GM18520 (cell line): ENCODE measurements around the gene TNS4.
"Not testable (repeated sequence)": the region's sequence is repeated elsewhere in the genome, so short reads cannot be mapped to it uniquely, and the experiment has no call there.

Source experiments
- ATAC-seq: cut with Tn5 transposase; IDR thresholded peaks from one replicate; pipeline ENCODE4 v1.9.1; 2021; ENCODE audit not compliant: unreplicated experiment

Gene TNS4

GRCh38 chr17:40501499-40501911 is at the start of gene TNS4:
TNS4 (minus strand) TSS chr17:40501623; CDS start chr17:40496425, 5,198 bp downstream.
- no peak for ATAC-seq

GRCh38 chr17:40550608-40551007 is 49.2 kb upstream of the TNS4 start:
- ATAC-seq = no peak

- no peak for ATAC-seq
Measured at GRCh38 chr17:40548982-40549685, 47.7 kb upstream of the TNS4 start.

- no peak for ATAC-seq
Measured at GRCh38 chr17:40548491-40548981, 47.1 kb upstream of the TNS4 start.

- ATAC-seq = no peak
Measured at GRCh38 chr17:40547785-40548478, 46.5 kb upstream of the TNS4 start.

- ATAC-seq = no peak
Measured at GRCh38 chr17:40547079-40547784, 45.8 kb upstream of the TNS4 start.

GRCh38 chr17:40546497-40546896 is 45.1 kb upstream of the TNS4 start:
- not testable (repeated sequence) for ATAC-seq

- ATAC-seq = no peak
Measured at GRCh38 chr17:40545660-40546059, 44.2 kb upstream of the TNS4 start.

- ATAC-seq = peak; percentile 53
Measured at GRCh38 chr17:40542558-40543411, 41.4 kb upstream of the TNS4 start.

- no peak for ATAC-seq
Measured at GRCh38 chr17:40541873-40542557, 40.6 kb upstream of the TNS4 start.

GRCh38 chr17:40541060-40541872 is 39.8 kb upstream of the TNS4 start:
- ATAC-seq = no peak

- no peak for ATAC-seq
Measured at GRCh38 chr17:40540448-40540847, 39.0 kb upstream of the TNS4 start.

GRCh38 chr17:40539711-40540411 is 38.4 kb upstream of the TNS4 start:
- no peak for ATAC-seq

- no peak for ATAC-seq
Measured at GRCh38 chr17:40538936-40539705, 37.7 kb upstream of the TNS4 start.

GRCh38 chr17:40538019-40538935 is 36.9 kb upstream of the TNS4 start:
- ATAC-seq = no peak

GRCh38 chr17:40536295-40537171 is 35.1 kb upstream of the TNS4 start:
- ATAC-seq = no peak
